Endodermal cell (in vitro differentiated cells): ENCODE data around the gene VPS35L. TPM values are rescaled to one million over a fixed set of nuclear protein-coding genes. Genes with fewer than 3 reads are reported as not detected.

ENCODE experiments used
- DNase-seq: peaks from one replicate; pipeline ENCODE4 v3.0.0-alpha.2; 2017
- H3K27ac ChIP-seq: 2 replicates; pipeline ENCODE4 v1.5.1; 2013; ENCODE audit warnings: mild to moderate bottlenecking, low read depth, low read length, moderate library complexity
- H3K27me3 ChIP-seq: 2 replicates; pipeline ENCODE4 v1.6.1; 2013; ENCODE audit warnings: mild to moderate bottlenecking, low read length, moderate library complexity; ENCODE audit not compliant: insufficient read depth, control insufficient read depth, poor library complexity, severe bottlenecking
- H3K36me3 ChIP-seq: 2 replicates; pipeline ENCODE4 v1.7.0; 2013; ENCODE audit warnings: mild to moderate bottlenecking, low read length, moderate library complexity; ENCODE audit not compliant: control insufficient read depth, insufficient read depth
- H3K4me1 ChIP-seq: one replicate; pipeline ENCODE4 v1.7.0; 2013; ENCODE audit warnings: low read length; ENCODE audit not compliant: control insufficient read depth, insufficient read depth
- H3K4me3 ChIP-seq: 2 replicates; pipeline ENCODE4 v1.5.1; 2013; ENCODE audit warnings: mild to moderate bottlenecking, low read length, moderate library complexity
- H3K9ac ChIP-seq: 2 replicates; pipeline ENCODE4 v1.6.1; 2013; ENCODE audit warnings: mild to moderate bottlenecking, low read length, moderate library complexity; ENCODE audit not compliant: poor library complexity, severe bottlenecking; ENCODE audit errors: extremely low read depth
- H3K9me3 ChIP-seq: 2 replicates; pipeline ENCODE4 v1.6.1; 2013; ENCODE audit warnings: mild to moderate bottlenecking, low read length, moderate library complexity; ENCODE audit not compliant: control insufficient read depth
- H3K27ac Mint-ChIP-seq: 2 replicates; pipeline ENCODE4 v1.8.0; 2020; ENCODE audit warnings: mixed read lengths
- H3K27me3 Mint-ChIP-seq: 2 replicates; pipeline ENCODE4 v1.8.0; 2021; ENCODE audit warnings: mild to moderate bottlenecking, mixed read lengths; ENCODE audit not compliant: insufficient read depth
- H3K36me3 Mint-ChIP-seq: 2 replicates; pipeline ENCODE4 v1.8.0; 2020; ENCODE audit warnings: low read depth, mixed read lengths
- H3K4me1 Mint-ChIP-seq: 2 replicates; pipeline ENCODE4 v1.8.0; 2020; ENCODE audit warnings: mixed read lengths
- H3K4me3 Mint-ChIP-seq: 2 replicates; pipeline ENCODE4 v1.8.0; 2020; ENCODE audit warnings: mild to moderate bottlenecking, moderate library complexity, mixed read lengths
- H3K9me3 Mint-ChIP-seq: 2 replicates; pipeline ENCODE4 v1.8.0; 2020; ENCODE audit warnings: mild to moderate bottlenecking, mixed read lengths
- WGBS, 2 experiments: methylation state at CpG; one replicate each; pipeline versions ENCODE4 v1.1.5 to v1.1.7; 2013; ENCODE audit warnings: missing lambda C conversion rate in 2 of 2, mixed read lengths in 1 of 2; ENCODE audit not compliant: insufficient coverage in 1 of 2, insufficient read length in 1 of 2; 5-methylcytosine and 5-hydroxymethylcytosine counted together
- total RNA-seq, 2 donors: library from RNA; stranded (reverse); fragmentation: NEBNext Ultra II Directional in 1 of 2; extraction: Animal tissue kit (Norgen Biotek cat#: 25700) in 1 of 2; gene quantifications; 2 replicates in 1 of 2; 3 replicates in 1 of 2; pipeline ENCODE4 v1.2.1, GENCODE V29; 2021
- TF ChIP-seq, protein P1 (sequence below): fragments of 200-600 bp; sonication (generic); conservative IDR thresholded peaks from 2 replicates; pipeline ENCODE4 v1.5.0; 2021; ENCODE audit warnings: antibody characterized with exemption, mild to moderate bottlenecking

The VPS35L gene
- total RNA-seq, 2 donors from 2014 or later, result 61.5 to 82.0 TPM

DNA sequence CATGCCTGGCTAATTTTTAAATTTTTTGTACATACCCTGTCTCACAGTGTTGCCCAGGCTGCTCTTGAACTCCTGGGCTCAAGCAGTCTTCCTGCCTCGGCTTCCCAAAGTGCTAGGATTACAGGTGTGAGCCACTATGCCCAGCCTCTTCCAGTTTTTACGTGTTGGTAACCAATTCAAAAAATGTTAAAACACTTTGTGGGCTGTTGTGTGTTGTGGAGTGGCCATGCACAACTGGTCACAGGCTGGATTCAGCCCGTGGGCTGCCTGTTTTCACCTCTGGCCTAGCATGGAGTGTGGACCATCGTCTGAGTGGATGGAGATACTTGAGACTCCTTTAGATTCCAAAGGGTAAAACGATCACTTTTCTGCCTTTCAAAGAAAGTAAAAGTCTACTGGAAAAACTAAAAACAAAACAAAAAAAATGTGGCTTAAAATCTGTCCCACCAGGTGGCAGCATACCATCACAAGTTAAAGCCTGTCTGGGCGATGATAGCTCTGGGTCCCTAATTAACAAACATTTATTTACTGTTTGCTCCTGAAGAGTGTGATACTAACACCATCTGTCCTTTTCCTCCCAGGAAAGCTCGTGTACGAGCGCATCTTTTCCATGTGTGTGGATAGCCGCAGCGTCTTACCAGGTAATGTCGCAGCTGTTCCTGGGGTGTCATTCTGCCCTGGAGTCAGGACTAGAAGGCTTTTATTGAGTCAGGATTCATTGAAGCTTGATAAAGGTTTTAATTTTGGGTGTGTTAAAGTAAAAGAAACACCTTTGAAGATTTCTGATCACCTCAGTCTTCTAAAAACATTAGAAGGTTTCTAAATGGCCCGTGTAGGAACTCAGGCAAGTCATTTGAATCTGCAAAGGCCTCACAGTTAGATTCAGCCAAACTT lies 45.8 kb downstream of the VPS35L start:
- TF ChIP-seq, protein P1, sequence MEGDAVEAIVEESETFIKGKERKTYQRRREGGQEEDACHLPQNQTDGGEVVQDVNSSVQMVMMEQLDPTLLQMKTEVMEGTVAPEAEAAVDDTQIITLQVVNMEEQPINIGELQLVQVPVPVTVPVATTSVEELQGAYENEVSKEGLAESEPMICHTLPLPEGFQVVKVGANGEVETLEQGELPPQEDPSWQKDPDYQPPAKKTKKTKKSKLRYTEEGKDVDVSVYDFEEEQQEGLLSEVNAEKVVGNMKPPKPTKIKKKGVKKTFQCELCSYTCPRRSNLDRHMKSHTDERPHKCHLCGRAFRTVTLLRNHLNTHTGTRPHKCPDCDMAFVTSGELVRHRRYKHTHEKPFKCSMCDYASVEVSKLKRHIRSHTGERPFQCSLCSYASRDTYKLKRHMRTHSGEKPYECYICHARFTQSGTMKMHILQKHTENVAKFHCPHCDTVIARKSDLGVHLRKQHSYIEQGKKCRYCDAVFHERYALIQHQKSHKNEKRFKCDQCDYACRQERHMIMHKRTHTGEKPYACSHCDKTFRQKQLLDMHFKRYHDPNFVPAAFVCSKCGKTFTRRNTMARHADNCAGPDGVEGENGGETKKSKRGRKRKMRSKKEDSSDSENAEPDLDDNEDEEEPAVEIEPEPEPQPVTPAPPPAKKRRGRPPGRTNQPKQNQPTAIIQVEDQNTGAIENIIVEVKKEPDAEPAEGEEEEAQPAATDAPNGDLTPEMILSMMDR, result peak; percentile 85

DNA sequence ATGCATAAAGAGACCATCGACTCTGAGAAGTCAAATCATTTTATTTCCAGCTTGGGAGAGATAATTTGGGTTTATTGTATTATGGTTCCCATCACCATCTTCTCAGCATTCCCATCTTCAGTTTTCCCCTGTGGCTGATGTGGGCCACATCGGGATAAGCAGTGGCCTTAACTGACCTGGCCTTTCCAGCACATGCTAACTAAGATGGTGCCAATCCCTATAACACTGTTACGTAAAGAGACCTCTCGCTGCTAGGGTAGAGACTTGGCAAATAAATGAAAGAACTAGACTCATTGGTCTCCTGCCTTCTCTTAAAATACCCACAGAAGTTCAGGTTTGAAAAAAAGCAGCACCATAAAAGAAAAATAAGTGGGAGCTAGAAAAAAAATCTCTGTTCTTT lies 49.4 kb downstream of the VPS35L start:
- WGBS, 2 experiments, result 92 to 96% methylated on average over 3 of the region's 4 CpGs
- Mint-ChIP-seq H3K9me3 (no peaks in the 10 kb centered on the region), H3K4me1 (peaks cover 6% of the 10 kb centered on the region), H3K36me3 (peaks cover 68% of the 10 kb centered on the region), H3K27ac (no peak overlapping the region), H3K27me3 (no peaks in the 10 kb centered on the region), H3K4me3 (no peak overlapping the region)
- TF ChIP-seq, protein P1, result no peak
- Histone ChIP-seq H3K4me3 (no peak overlapping the region), H3K9ac (no peak overlapping the region), H3K27me3 (no peaks in the 10 kb centered on the region), H3K36me3 (peaks cover 52% of the 10 kb centered on the region), H3K9me3 (peaks cover 10% of the 10 kb centered on the region), H3K27ac (no peak overlapping the region), H3K4me1 (no peaks in the 10 kb centered on the region)
- no peak for DNase-seq

More for the DNA sequence above, 45.8 kb downstream of the VPS35L start:
- Histone ChIP-seq H3K9ac (no peak overlapping the region), H3K4me1 (no peaks in the 10 kb centered on the region), H3K27ac (no peak overlapping the region), H3K36me3 (peaks cover 43% of the 10 kb centered on the region), H3K27me3 (no peaks in the 10 kb centered on the region), H3K9me3 (peaks cover 10% of the 10 kb centered on the region), H3K4me3 (no peak overlapping the region)
- peak; percentile 78 for DNase-seq
- H3K4me1 Mint-ChIP-seq, result peaks cover 6% of the 10 kb centered on the region
- H3K4me3 Mint-ChIP-seq, result no peak overlapping the region
- WGBS, 2 experiments, result 71 to 74% methylated on average over 8 to 13 of the region's 13 CpGs
- H3K9me3 Mint-ChIP-seq, result no peaks in the 10 kb centered on the region
- H3K36me3 Mint-ChIP-seq, result peaks cover 46% of the 10 kb centered on the region
- no peaks in the 10 kb centered on the region for H3K27me3 Mint-ChIP-seq
- peak overlapping the region; percentile 82 for H3K27ac Mint-ChIP-seq

DNA sequence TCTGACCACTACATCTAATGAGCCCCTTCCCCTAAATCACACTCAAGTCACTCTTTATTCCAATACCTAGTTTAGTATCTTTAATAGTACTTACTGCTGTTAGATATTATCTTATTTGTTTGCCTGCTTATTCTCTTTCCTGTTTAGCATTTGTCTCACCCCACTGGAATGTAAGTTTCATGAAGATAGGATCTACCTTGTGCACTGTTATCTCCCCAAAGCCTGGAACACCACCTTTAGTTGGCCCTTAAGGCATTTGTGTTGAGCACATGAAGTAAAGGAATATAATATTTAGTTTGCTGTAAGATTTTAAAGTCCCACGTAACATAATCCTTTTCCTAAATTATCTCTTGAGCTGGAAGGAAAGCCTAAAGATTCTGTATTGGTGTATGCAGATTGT lies 50.2 kb downstream of the VPS35L start:
- no peak overlapping the region for H3K27ac Mint-ChIP-seq
- Histone ChIP-seq H3K27me3 (no peaks in the 10 kb centered on the region), H3K4me3 (no peak overlapping the region), H3K36me3 (peaks cover 52% of the 10 kb centered on the region), H3K4me1 (no peaks in the 10 kb centered on the region), H3K27ac (no peak overlapping the region), H3K9me3 (peaks cover 10% of the 10 kb centered on the region), H3K9ac (no peak overlapping the region)
- no peaks in the 10 kb centered on the region for H3K9me3 Mint-ChIP-seq
- H3K4me3 Mint-ChIP-seq, result no peak overlapping the region
- TF ChIP-seq, protein P1, result no peak
- no peak for DNase-seq
- no peaks in the 10 kb centered on the region for H3K27me3 Mint-ChIP-seq
- peaks cover 6% of the 10 kb centered on the region for H3K4me1 Mint-ChIP-seq
- H3K36me3 Mint-ChIP-seq, result peaks cover 75% of the 10 kb centered on the region
- 100% methylated on average over 1 of the region's 1 CpG; no CpG with 5 or more reads in 1 of the 2 experiments for WGBS, 2 experiments
